8988T (cell line): ENCODE data around the gene ESD.
"Not testable (repeated sequence)": the region's sequence is repeated elsewhere in the genome, so short reads cannot be mapped to it uniquely, and the experiment has no call there.

Source experiments
- DNase-seq: peaks from one replicate; pipeline ENCODE4 v3.0.0; 2011

Gene ESD

DNA sequence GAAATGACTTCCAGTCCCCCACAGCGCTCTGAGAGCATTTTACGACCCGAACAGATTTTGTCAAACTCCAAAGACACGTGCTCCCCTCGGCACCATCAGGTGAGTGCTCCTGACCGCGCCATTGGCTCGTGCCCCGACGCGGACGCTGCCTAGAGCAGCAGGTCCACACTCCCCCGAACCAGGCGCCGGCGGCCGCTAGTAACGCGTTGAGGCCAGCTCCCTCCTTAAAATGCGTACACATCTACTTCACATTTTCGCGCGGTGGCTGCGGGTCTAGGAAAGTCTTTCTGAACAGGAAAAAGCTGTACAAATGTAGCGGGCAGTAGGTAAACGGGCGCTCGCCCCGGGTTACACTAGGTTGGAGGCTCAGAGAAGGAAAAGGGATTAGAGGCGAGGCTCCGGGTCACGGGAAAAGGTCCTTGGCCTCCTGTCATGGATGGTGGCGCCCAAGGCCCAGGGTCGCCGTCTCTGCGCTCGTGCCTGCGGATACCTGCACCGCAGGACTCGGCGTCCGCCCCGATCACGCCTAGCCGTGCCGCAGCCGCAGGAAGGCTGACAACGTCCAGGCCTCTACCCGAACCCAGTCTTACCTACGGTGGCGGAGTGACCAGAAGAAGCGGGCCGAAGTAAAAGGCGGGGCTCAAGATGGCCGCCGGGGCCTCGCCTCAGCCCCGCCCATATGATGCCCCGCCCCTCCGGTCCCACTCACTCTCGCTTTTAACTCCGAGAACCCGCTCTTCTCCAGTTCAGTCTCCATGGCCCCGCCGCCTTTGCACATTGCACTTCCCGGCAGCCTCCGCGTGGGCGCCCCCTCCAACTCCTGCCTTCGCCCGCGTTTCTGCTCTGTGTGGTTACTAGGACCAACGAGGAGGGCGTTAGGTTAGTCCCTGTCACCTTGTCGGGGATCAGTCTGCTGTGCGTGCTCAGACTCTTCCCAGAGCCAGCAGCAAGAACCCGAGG is at the start of gene ESD:
Gene ESD, minus strand, starts transcription at position 647 of the 960 bp plus-strand sequence. CDS start 5,748 bp downstream, outside the sequence.
- DNase-seq: peak; percentile 61

GRCh38 chr13:46846726-46847125 is 49.8 kb upstream of the ESD start:
- DNase-seq: no peak

DNA sequence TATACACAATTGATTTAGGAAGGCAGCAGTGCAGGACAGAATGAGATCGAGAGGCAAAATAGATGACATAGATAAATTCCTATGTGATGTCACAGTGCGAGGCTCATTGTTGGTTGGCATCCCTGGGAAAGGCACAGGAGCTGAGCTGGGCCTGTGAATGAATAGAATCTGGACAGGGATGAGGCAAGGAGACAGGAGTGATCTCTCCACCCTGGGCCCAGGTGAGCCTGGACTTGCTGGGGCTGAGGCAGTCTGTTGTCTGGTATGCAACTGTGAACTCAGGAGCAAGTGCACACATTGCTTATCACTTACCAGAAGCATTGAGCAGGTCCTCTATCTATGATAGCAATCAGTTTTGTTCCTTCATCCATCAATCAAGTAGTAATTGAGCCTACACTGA is 48.2 kb upstream of the ESD start:
- DNase-seq: no peak

DNA sequence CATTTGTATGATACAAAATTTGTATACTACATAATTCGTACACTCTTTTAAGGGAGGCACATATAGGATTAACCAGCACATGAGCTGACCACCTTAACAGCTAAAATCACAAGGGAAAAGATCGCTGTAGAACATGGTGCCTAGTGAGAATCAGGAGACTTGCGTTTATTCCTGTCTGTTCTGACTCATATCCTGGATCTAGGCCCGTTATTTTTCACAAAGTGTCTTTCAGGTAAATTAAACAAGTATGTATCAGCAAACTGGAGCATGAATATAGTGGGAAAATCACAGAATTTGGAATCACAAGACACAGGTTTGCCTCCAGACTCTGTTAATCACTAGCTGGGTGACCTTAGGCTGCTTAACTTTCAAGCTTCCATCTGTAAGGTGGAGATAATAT is 47.5 kb upstream of the ESD start:
- DNase-seq: no peak

DNA sequence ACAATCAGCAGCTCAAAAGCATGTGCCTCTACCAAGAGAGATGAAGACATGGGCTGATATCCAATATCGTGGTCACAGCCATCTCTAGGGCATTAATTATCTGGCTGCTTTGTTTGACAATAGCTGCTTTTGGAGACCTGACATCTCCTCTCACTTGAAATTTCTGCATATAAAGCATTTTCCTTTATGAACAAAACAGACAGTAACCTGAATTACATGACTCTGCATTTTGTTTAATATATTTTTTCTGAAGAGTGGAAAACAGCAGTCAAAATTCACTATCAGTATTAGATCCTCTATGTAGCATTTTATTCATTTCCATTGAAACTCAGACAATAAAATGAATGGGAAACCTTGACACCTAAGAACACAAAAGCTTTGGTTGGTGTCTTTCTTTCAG is 42.4 kb upstream of the ESD start:
- no peak for DNase-seq

GRCh38 chr13:46834657-46835056 is 37.7 kb upstream of the ESD start:
- no peak for DNase-seq

DNA sequence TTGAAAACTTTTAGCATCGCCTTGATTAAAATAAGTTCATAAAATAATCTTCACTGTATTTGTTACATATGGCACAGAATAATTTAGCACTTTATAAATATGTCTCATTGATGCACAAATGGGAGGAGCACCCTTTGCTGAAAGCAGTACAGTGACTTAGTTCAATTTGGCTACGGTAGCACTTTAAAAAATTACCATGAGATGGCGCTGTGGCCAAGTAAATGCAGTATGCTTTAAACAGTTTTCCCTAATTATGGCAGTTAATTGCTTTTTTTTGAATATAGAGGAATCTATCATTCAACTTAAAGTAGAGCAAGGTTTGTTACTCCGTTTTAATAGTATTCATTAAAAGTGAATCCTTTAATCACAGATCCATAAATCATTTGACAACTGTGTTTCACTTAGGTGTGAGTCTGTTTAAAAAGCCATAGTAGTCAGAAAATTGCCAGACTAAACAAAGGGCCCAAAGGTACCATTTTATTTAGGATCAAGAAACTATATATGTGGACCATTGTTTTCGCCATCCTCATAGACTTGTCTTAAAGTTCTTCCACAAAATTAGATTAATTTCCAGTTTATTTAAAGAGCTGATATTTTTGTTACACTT is 34.7 kb upstream of the ESD start:
- DNase-seq: no peak

DNA sequence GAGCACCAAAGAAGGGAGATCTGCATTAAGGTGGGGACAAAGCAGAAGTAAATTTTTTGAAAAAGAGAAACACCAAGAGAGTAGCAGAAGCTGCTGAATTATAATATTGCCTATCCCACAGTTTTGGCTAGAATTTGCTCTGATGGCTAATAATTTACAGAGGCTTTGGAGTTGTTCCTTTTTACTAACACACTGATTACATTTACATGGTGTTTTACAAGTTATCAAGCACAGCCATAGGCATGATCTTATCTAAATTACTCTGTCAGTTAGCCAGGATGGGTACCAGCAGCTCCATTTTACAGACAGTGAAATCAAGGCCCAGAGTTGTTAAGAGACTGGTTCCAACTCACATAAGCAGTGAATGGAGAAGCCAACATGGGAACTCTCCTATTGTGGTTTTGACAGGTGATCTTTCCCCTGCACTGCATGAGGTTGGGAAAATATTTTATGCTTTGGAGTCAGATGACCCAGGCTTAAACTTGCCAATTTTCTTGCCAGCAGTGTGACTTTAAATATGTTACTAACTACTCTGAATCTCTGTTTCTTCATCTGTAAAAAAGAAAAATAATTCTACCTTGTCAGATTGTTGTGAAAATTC is 33.5 kb upstream of the ESD start:
- no peak for DNase-seq

- DNase-seq: no peak
Observed at GRCh38 chr13:46822551-46822950, 25.6 kb upstream of the ESD start.

DNA sequence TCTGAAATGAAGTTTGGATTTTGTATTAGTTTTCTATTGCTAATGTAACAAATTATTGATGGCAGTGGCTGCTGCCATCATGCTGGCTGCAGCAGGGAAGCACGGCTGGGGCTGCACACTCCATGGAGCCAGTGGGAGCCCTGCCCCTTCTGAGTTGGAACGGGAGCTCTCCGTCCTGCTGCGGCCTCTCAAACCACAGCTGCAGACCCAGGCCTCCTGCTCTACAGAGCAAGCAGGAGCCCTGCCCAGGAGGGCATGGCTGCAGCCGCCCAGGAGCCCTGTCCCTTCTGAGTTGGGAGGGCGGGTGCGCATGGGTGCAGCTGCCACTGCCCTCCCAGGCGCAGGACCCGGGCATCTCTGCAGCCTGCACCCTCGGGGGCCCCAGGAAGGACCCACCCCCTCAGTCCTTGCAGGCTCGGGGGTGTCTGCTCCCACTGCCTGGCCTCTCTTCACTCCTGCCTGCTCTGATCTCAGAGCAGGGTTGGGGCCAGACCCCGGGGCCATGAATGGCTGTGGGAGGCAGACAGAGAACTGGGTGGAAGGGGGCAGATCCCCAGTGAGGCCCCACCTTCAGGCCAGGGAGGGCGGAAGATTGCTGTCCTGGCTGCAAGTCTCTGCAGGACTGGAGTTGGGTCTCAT is 21.0 kb upstream of the ESD start:
- no peak for DNase-seq

DNA sequence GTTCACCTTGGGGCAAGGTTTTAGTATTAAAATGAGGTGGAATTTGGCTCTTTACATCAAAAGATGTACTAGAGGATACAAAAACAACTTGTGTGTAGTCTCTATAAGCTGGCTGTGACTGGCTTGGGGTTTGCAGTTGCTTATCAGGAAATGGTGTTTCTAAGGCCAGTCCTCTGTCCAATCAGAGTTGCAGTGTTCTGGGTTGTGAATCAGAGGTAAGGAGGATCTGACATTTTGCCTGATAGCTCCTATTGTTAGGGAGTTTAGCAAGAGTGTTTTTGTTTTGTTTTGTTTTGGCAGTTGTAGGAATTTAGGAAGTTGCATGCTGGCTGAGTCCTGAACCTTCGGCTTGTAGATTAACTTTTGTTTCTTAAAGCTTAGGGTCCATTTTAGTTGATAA is 20.1 kb upstream of the ESD start:
- no peak for DNase-seq

DNA sequence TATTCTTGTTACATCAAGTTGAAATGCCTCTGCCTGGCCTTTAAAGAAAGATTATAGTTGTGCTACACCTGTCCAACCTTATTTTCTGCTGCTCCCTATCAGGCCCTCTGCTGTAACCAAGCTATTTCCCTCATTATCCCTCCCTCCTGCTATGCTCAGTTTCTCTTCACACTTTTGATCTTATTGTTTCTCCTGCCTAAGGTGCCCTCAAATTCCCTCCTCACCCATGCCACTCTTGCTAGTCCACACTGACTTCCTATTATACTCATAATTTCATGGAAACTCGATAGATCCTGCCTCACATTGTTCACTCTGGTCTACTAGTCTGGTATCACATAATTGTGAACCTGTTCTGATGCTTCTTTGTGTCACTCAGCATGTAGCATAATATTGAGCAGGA is 19.4 kb upstream of the ESD start:
- no peak for DNase-seq

DNA sequence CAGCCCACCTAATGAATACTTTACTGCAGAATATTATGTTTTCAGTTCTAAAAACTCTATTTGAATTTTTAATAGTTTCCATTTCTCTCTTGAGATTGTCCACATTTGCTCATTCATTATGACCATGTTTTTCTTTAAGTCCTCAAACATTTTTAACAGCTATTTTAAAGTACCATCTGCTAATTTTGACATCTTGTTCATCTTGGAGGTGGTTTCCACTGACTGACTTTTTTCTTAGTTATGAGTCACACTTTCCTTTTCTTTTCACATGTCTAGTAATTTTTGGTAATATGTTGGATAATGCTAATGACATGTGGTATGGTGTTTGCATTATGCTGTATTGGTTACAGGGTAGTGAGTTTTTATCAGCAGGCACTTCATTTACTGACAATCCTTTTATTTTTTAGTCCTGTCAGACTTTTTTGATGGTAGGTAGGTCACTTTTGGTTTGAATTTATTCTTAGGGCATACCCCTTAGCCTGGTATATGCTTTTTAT is 15.4 kb upstream of the ESD start:
- DNase-seq: no peak

DNA sequence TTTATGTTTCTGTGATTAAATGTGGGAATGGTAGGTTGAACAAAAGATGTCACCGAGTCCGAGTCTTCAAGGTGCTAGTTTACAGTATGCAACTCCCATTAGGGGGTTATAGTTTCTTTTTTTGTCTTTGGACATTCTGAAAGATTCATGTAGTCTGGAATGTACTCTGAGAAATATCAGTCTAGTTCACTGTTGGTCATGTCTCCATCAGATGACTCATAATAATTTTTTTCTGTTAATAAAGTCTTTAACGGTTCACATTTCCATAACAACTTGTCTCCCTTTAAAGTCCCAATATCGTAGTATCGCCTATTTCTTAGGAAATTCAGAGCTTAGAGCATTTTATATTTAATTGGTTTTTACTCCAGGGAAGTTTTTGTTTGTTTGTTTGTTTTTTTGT is 13.5 kb upstream of the ESD start:
- DNase-seq: no peak

GRCh38 chr13:46804921-46805320 is 8.0 kb upstream of the ESD start:
- DNase-seq: not testable (repeated sequence)

GRCh38 chr13:46804391-46804815 is 7.4 kb upstream of the ESD start:
- peak; percentile 33 for DNase-seq

GRCh38 chr13:46803586-46803985 is 6.6 kb upstream of the ESD start:
- no peak for DNase-seq

DNA sequence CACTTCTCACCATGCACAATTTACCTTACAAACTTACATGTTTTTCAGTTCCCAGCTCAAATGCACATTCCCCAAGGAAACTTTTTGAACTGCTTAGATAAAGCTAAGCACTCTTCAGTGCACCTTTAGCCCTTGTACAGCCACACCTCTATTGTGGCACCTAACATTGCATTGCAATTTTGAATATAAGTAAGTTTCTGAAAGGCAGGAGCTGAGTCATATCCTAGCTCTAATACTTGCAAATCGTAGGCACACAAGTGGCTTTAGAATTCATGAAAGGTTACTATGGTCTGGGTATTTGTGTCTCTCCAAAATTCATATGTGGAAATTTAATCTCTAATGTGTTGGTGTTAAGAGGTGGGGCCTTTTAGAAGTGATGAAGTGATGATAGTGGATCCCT is 4.9 kb upstream of the ESD start:
- DNase-seq: no peak

DNA sequence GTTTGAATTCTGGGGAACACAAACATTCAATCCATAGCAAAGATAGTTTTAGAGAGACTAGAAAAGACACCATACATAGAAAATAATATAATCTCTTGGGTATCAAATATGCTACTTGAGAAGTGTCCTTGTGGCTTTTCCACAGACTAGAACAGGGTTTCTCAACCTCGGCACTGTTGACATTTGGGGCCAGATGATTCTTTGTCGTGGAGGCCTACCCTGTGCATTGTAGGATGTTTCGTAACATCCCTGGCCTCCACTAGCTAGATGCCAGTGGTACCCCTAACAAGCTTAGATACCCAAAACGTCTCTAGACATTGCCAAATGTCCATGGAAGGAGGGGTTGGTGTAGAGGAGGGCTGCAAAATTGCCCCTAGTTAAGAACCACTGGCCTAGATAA is 2.2 kb upstream of the ESD start:
- no peak for DNase-seq

GRCh38 chr13:46797501-46798237 is 708 bp upstream of the ESD start:
- DNase-seq: no peak

- DNase-seq: no peak
Observed at GRCh38 chr13:46796129-46796514, 839 bp downstream of the ESD start.

DNA sequence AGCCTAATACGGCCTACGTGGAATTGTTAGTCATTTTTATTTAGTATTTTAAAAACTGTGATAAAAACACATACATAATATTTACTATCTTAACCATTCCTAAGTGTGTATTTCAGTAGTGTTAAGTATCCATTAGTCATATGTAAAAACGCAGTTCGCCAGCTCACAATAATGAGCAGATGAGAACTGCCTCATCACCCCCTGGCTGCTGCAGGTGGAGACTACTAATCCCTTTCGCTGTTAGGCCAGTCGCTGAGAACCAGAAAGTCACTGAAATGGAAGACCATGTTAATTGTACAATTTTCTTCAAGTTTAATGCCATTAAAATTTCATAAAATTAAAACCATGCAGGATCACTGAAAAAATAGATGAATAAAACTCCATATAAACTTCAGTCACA is 1.6 kb downstream of the ESD start:
- DNase-seq: no peak

DNA sequence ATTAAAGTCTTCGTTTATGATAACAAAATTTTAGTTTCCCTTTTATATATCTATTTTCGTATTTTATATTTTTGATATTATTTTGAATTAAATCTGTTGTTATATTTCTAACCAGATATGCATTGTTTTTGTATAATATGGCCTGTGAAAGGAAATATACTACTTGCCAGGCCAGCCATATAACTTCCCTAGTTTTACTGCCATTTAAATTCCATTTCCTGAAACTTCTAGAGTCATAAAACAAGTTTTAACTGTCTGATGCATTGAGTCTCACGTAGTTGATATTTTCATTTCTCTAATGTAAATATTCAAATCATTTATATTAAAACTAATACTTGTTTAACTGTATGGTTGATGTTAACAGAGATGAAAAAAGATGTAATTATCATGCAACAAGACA is 13.5 kb downstream of the ESD start:
- no peak for DNase-seq
